HG03442 (cell line): ENCODE results near the gene LHFPL6.

ENCODE experiments used
- ATAC-seq: cut with Tn5 transposase; IDR thresholded peaks from one replicate; pipeline ENCODE4 v1.9.1; 2021; ENCODE audit warnings: mild to moderate bottlenecking, moderate library complexity; ENCODE audit not compliant: unreplicated experiment

The LHFPL6 gene

DNA sequence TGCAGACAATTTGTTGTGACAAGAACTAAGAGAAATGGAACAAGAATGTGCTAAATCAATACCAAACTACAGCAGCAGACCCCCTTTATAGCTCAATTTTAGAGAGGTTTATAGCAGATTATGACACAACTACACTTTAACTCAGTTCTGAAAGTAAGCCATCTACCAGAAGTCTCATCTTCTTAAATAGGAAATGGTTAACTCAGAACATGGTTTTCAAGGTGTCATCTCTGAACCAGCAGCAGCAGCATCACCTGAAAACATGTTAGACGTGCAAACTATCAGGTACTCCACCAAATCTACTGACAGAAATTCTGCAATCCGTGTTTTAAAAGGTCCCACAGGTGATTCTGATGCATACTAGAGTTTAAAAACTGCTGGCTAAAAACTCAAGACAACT is 6.8 kb downstream of the LHFPL6 start:
- ATAC-seq: no peak

DNA sequence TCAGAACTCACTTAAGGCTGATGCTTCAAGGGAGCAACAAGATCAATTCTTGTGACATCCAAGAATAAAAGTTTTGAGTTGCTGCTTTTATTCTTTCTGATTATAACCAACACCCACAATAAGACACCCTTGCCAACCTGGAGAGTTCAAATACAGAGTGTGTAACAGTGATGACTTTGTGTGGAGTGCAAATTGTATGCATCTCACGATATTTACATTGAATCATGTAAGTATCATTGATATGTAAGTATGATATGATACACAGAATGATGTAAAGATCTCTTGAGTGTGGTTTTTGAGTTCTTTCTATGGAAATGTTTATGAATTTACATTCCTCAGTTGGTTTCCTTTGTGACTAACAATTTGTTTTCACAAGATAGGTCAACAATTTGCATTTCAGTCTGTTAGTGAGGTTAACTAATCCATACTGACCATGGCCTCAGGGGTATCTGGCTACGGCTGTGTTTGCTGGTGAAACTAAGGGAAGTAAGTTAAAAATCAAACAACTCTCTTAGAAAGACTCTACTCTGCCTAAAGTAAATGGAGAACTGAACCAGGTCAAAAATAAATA is 12.4 kb downstream of the LHFPL6 start:
- no peak for ATAC-seq

DNA sequence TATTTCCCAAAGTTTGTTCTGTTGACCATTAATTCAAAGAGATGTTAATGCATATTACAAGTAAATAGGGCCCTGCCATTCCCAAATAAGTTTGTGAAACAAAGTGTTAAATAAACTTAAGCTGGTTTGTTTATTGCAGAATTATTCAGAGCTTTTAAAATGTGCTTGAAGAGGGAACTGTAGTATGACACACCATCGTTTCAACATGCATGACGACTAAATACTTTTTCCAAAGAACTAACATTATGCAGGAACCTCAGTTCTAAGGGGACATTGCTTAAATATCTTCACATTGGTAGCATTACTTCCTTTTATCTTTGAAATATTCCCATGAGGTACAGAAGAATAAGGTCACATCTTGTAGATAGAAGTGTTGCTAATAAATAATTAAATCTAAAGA is 14.6 kb downstream of the LHFPL6 start:
- no peak for ATAC-seq

DNA sequence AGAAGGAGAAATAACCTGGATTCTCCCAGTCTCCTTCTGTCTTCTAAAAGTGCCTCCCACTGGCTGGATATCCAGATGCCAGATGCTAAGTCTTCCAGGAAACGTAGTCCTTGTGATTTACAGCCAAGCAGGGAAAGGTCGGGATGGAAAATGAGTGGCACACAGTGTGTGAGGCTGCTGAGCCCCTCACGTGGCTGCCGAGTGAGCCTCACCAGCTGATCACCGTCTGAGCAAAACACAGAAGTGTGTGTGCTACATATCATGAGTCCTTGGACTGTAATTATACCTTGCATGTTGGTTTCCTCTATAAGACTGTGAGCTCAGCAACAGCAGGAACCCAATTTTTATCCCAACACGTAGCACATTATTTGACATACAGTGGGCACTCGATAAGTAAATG is 15.1 kb downstream of the LHFPL6 start:
- ATAC-seq: no peak

DNA sequence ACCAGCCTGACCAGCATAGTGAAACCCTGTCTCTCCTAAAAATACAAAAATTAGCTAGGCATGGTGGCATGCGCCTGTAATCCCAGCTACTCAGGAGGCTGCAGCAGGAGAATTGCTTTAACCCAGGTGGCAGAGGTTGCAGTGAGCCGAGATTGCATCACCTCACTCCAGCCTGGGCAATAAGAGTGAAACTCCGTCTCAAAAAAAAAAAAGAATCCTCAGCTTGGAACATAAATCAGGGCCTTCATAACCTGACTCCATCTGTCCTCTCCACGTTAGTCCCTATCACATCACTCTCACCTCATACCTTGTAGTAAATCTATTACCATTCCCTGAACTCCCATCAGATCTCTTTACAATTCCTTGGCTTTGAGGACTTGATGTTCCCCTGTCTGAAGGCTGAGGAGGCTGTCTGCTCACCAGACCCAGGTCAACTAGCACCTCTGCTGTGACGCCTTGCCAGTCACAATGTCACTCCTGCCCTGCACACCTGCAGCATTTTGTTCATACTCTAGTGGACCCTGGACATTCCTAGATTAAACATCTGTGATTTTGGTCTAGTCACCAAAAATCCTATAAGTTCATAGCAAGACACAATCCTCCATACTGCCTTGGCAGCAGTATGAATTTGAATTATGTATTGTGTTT is 15.9 kb downstream of the LHFPL6 start:
- ATAC-seq: no peak

DNA sequence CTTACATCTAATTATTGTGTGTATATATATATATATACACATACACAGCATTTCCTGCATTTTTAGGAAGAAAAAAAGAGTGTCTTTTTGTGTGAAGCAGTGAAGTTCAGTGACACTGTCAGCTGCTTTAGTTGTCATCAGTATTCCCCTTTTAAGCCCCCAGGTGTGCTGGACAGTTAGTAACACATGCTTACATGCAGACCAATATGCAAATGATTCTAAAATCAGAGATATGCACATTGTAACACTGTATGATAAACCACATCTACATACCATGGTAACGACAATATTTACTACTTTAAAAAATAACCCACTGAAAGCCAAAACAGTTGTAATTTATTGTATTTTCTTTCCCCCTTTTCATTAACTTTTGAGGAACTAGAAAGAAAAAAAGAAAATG is 16.8 kb downstream of the LHFPL6 start:
- ATAC-seq: no peak

DNA sequence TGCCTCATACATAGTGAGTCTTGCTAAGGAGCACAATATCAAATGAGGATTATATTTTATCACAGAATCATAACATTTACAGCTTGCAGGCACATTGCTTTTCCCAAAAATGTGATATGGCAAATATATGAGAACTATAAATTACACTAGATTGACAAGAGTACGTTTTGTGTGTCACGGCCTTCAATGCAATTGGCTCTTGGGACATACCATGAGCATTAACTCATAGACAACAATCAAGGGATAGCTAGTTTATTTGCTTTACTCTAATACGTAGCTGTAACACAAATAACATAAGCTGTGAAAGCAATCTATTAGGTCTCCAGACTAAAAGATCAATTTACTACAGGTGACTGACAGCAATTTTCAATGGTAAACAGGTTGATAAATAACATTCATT is 17.8 kb downstream of the LHFPL6 start:
- ATAC-seq: no peak

DNA sequence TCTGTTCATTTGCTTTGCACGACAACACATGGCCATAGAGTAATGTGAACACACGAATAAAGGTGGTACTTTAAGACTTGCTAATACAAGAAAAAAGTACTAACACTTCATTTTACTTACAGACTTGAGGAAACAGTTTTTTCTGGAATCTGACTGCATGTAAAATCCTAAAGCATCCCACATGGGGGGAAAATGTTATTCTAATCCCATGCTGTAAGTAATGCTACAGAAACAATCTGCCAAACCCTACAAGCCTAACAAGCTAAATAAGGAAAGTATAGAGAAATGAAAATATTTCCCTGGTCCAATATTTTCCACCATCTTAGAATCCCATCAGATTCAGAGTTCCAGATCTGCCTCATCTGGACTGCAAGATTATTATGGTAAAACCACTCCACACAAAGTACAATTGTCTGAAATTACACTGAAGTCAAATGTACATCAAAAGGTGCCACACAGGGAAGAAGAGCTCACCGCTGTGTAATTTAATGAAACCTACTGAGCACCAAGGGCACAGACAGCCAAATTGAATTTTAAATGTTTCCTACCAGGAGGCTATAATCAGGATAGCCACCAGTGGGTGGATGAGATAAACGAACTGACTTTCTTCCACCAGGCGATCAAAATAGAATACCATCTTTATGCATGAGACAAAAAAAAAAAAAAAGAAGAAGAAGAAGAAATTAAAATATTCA is 22.0 kb downstream of the LHFPL6 start:
- ATAC-seq: no peak

DNA sequence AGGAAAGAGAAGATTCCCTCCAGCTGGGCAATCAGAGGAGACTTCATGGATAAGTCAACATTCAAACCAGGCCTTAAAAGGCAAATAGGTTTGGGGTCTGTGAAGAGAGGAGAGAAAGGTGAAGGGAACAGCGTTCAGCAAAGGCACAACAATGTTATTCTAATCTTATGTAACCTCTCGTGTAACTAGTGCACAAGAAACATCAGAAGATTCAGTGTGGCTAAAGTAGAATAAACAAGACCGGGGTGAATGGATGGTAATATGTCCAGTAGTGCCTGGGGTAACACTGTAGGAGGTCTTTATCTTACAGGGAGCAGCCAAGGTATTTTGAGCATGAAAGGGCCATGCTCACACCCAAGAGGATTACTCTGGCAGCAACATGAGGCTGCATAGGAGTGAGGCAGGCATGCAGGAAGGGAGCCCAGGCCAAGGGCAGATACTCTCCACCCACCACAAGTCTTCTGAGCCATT is 24.1 kb downstream of the LHFPL6 start:
- ATAC-seq: no peak

DNA sequence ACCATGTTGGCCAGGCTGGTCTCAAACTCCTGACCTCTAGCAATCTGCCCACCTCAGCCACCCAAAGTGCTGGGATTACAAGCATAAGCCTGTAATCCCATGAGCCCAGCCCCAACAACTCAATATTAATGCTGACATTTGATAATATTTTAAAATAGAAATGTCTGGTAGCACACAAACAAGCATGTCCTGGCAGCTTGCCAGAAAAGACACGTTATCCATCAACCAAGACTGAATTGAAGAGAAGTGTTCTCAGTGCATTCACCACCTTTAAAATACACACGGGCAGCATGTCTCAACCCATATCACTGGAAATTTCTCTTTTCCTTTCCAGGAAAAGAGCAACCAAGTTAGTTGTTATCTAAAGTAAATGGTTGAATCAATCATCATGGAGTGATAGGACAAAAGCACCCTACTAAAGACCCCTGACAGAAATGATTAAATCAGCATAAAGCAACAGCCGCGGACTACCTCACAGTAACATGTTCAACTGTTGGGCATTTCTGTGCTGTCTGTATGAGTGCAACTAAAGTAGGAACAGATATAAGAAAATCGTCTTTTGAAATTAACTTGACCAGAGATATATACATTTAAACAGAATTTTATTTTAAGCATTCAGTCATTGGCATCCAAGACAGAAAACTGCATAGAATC is 25.0 kb downstream of the LHFPL6 start:
- no peak for ATAC-seq

DNA sequence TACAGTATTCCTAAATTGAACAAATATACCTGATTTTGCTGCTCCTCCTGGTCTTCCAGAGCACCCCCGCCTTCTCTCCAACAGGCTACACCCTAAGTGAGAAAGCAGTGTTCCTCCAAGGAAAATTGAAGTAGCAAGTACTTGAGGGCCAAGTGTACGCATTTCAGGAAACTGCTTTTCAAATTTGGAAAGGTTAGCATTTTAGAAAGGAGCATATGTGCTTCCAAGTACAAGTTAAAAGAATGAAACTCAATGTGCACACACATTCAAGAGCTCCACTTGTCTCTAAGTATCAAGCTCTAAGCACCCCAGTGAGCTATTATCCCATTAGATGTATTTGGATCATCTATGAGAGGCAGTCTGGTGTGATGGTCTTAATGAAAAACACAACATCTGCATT is 25.8 kb downstream of the LHFPL6 start:
- ATAC-seq: no peak

DNA sequence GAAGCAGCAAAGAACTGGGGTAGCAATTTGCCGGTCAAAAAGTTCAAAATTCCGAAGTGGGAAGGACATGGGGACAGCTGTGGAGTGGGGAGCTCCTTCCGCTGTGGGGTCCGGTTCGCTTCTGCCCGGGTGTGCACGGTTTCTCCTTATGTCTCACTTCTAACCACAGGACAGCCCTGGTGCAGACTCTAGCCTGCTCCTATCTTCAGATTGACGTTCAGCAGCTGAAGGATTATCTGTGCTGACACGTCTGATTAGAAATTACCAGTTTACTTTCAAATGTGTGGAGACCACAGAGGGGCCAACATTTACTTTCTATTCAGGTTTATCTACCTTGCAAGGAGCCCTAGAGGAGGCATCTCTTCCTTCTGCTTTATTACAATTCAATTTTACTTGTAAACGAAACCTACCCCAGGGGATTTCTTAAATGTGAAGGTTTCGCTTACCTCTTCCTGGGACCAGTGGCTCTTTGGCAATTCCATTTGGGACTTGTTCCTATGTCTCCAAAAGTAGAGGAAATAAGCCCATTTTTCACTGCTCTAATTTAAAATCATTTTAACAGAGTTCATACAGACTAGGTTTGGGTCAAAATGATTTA is 27.3 kb downstream of the LHFPL6 start:
- no peak for ATAC-seq

DNA sequence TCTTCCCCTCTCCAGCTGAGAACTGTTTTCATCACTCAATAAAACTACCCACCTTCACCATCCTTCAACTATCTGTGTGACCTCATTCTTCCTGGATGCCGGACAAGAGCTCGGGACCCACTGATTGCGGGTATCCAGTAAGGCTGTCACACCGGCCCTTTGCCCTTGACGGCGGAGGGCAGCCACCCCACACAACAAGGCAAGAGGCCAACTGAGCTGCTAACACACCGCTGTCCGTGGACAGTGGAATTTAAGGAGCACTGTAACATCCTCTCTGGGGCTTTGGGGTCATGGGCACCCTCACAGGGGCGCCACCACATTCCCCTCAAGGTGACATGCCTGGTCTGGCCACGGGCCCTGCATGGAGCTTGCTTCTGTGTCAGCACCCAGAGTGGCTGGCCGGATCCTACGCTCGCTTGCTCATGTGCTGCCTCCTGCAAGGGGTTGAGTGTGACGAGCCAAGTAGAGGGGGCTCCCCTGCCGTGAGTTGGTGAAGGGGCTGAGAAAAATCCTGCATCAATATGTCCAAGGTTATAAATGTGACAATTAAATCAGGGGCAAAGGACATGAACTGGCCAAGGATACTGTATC is 31.4 kb downstream of the LHFPL6 start:
- ATAC-seq: no peak

DNA sequence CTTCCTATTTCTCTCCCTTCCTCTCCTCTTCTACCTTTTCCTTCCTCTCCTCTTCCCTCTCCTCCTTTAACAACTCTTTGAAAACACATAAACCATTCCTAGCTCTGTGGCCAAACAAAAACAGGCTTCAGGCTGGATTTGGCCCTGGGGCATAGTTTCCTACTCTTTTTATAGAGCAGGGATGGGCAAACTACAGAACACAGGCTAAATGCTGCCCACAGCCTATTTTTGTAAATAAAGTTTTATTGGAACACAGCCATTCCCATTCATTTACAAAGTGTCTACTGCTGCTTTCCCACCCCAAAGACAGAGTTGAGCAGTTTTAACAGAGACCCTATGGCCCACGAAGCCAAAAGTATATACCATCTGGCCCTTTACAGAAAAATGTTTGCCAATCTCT is 35.4 kb downstream of the LHFPL6 start:
- no peak for ATAC-seq

DNA sequence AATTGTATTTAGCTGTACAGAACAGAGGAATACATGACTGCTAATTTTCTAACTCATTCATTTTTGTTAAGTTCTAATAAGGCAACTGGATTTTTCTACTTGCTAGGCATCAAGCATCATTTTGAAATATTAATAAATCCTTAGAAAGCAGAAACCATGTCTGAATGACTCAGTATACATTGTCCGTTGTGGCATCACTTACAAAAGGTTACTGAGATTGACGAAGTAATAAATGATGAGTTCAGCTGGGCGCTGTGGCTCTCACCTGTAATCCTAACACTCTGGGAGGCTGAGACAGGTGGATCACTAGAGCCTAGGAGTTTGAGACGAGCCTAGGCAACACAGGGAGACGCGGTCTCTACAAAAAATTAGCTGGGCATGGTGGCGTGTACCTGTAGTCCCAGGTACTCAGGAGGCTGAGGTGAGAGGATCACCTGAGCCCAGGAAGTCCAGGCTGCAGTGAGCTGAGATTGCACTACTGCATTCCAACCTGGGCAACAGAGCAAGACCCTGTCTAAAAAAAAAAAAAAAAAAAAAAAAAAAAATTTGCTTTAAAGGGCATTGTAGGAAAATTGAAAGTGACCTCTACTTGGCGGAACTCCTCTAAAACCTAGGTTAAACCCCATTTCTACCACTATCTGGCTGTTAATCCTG is 36.6 kb downstream of the LHFPL6 start:
- ATAC-seq: no peak

DNA sequence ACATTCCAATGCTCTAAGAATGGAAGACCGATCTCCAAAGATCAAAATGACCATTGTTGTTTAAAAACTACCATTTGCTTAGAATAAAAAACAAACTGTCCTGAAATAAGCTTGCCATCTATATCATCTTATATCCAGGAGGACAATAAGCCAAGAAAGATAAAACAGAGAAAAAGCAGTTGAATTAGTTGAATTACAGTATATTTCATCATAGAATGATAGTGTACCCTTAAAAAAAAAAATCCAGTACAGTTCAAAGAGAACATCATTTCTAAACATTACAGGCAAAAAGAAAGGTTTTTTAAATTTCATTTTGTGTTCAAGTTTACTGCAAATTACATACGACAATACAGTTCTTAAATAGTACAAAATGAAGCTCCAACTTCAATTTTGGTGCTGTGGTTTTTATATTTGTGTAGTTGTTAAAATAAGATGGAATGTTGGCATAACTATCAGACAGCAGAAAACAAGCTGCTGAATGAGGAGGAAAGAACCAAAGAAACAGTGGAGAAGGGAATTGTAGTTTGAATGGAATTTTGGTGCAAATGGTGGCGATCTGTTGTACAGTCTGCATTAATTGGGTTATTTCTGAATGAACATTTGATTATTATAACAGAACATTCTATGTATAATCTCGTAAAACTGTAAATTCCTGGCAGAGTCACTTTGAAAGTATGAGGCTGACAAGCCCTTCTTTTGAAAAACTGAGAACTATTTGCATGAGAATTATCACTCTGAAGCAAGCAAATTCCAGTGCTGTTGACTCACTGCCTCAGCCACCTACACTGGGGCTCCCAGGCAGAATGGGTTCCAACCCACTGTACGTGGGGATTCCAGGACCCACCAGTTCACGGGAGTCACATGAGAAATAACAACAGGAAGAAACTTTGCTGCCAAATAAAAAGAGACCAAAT is 37.7 kb downstream of the LHFPL6 start:
- ATAC-seq: no peak

DNA sequence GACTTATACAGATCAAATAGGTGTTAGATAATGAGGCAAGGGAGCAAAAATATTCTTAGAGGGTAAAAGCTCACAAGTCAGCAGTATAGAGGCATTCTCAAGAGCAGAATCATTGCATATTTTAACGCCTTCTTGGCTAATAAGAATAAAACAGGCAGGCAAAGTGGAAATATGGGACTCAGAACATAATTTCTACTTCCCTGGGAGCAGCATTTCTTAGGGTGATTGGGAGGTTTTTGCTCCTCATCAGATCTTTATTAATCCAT is 39.6 kb downstream of the LHFPL6 start:
- ATAC-seq: no peak

DNA sequence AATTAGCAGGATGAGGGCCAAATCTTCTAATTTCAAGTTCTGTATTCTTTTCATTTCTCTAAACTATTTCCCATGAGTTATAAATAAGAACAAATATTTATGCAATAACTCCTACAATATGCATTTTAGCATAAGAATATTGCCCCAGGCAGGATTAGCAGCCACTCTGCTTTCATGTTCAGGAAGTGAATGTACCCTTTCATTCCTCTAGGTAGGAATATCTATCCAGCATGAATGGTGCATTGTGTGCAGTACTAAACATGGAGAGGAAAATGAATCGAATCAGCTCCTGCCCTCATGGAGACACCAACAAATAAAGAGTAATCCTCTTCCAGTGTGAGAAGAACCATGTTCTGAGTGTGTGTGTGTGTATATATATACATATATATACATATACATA is 41.0 kb downstream of the LHFPL6 start:
- no peak for ATAC-seq

DNA sequence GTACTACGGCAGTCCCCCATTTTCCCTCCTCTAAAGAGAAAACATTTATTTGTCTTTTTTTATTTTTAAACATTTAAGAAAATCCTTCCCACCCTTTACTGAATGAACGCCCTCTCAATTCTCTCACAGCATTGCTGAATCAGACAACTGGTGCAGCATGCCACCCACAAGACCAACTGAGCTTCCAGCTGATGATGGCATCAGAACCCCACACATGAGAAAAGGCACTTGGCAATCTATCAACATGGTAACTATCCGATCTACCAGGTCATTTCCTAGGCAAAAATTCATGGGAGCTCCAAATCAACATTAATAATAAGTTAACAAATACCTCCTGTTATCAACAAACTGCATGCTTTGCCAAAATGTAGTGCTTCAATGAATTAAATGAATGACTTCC is 43.1 kb downstream of the LHFPL6 start:
- no peak for ATAC-seq
